Panc1 (cell line): Measurements from ENCODE around the gene SPATA31C2. TPM values are rescaled to one million over a fixed set of nuclear protein-coding genes. Genes with fewer than 3 reads are reported as not detected.

Source experiments
- ATAC-seq: fragments of 200-7000 bp; cut with Tn5 transposase; 2 replicates; pipeline ENCODE4 v1.9.1; 2020; ENCODE audit warnings: mild to moderate bottlenecking, moderate library complexity
- BruUV-seq: library from RNA; stranded (reverse); fragments of 400-500 nt; replicated peaks from 2 replicates; lab custom pipeline; 2021; lab: Mats Ljungman, UMichigan
- CTCF ChIA-PET: fragments of 300-600 bp; sonication (Branson Sonifier 250); formaldehyde crosslinking; loops from one replicate; lab custom pipeline; 2022; ENCODE audit warnings: antibody characterized with exemption; lab: Charles Lee
- POLR2A ChIA-PET: fragments of 300-600 bp; sonication (Branson Sonifier 250); formaldehyde crosslinking; loops from one replicate; lab custom pipeline; 2022; ENCODE audit warnings: antibody characterized with exemption; lab: Charles Lee
- DNase-seq: peaks from one replicate; pipeline ENCODE4 v3.0.0-alpha.2; 2010; ENCODE audit warnings: low read depth, low spot score
- H3K27ac ChIP-seq: 2 replicates; pipeline ENCODE4 v1.5.1; 2011; ENCODE audit warnings: mild to moderate bottlenecking, low read length, inconsistent platforms
- H3K27me3 ChIP-seq: fragments of 200-500 bp; sonication (Bioruptor generic); 2 replicates; pipeline ENCODE4 v1.6.0; 2014; ENCODE audit warnings: low read length, inconsistent platforms; ENCODE audit not compliant: control insufficient read depth, insufficient read depth
- H3K36me3 ChIP-seq: fragments of 200-500 bp; sonication (Bioruptor generic); 2 replicates; pipeline ENCODE4 v1.5.1; 2014; ENCODE audit warnings: inconsistent platforms, mild to moderate bottlenecking, low read length, moderate library complexity; ENCODE audit not compliant: control insufficient read depth, insufficient read depth
- H3K4me1 ChIP-seq: 2 replicates; pipeline ENCODE4 v1.5.1; 2011; ENCODE audit warnings: inconsistent platforms, mild to moderate bottlenecking, low read length, moderate library complexity; ENCODE audit not compliant: control insufficient read depth, insufficient read depth
- H3K4me3 ChIP-seq, 2 experiments: 2 replicates each; pipeline ENCODE4 v1.5.1; 2011 to 2012; ENCODE audit warnings: low read depth in 2 of 2, low read length in 2 of 2, mild to moderate bottlenecking in 2 of 2, inconsistent platforms in 1 of 2, moderate library complexity in 1 of 2
- H3K9me3 ChIP-seq: fragments of 200-500 bp; sonication (Bioruptor generic); 2 replicates; pipeline ENCODE4 v1.5.1; 2014; ENCODE audit warnings: low read depth, mild to moderate bottlenecking, inconsistent platforms, low read length, moderate library complexity; ENCODE audit not compliant: control insufficient read depth, insufficient read depth
- CTCF ChIP-seq: fragments of 450-650 bp; IDR thresholded peaks from 2 replicates; pipeline ENCODE4 v1.5.1; 2017; ENCODE audit warnings: mild to moderate bottlenecking
- POLR2AphosphoS5 ChIP-seq: IDR thresholded peaks from 2 replicates; pipeline ENCODE4 v1.6.1; 2012; ENCODE audit warnings: mild to moderate bottlenecking, low read depth, low read length, moderate library complexity
- REST ChIP-seq, 2 experiments: IDR thresholded peaks; 2 replicates each; pipeline ENCODE4 v1.6.1; 2011 to 2012; ENCODE audit warnings: low read depth in 2 of 2, control low read depth in 1 of 2, low read length in 1 of 2, mild to moderate bottlenecking in 1 of 2, moderate library complexity in 1 of 2; ENCODE audit not compliant: insufficient read depth in 1 of 2
- SIN3A ChIP-seq: IDR thresholded peaks from 2 replicates; pipeline ENCODE4 v1.6.1; 2012; ENCODE audit warnings: low read depth, mild to moderate bottlenecking, low read length, moderate library complexity, borderline replicate concordance; ENCODE audit not compliant: insufficient read depth
- TCF7L2 ChIP-seq: IDR thresholded peaks from 2 replicates; pipeline ENCODE4 v1.6.1; 2011; ENCODE audit warnings: mild to moderate bottlenecking, low read depth, low read length, inconsistent platforms
- in situ Hi-C: cut with HindIII; loops from 2 replicates; pipeline ENCODE4 v1.10.0; 2016; ENCODE audit warnings: low sequenced_read_pairs, low pct_unique_long_range_greater_than_20kb
- intact Hi-C: fragments of 100-400 bp; cut with micrococcal nuclease; formaldehyde crosslinking; loops from one replicate; pipeline ENCODE4 v1.10.0; 2022; ENCODE audit not compliant: unreplicated experiment
- total RNA-seq: library from RNA; stranded (reverse); gene quantifications from one replicate; pipeline ENCODE4 v1.2.1, GENCODE V29; 2021; ENCODE audit not compliant: unreplicated experiment

SPATA31C2 gene
- total RNA-seq, 1 experiment from 2014 or later: not detected

DNA sequence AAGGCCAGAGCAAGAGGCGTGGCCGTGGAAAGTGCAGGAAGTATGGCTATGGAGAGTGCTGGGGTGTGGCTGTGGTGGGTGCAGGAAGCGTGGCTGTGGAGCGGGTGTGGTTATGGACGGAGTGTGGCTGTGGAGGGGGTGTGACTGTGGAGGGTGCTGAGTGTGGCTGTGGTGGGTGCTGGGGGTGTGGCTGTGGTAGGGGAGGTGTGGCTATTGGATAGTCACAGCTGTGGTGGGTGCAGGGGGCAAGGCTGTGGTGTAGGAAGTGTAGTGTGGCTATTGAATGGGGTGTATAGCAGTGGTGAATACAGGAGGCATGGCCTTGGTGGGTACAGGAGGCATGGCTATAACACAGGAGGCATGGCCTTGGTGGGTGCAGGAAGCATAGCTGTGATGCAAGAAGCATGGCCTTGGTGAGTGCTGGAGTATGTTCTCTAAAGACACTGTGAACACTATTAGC, 40.8 kb upstream of the SPATA31C2 start:
- Histone ChIP-seq H3K4me3 (no peak overlapping the region), H3K36me3 (no peaks in the 10 kb centered on the region), H3K27ac (peak overlapping the region; percentile 6; the same call in 1 of the 2 replicates), H3K4me1 (no peaks in the 10 kb centered on the region; the same call in 1 of the 2 replicates), H3K27me3 (no peaks in the 10 kb centered on the region), H3K9me3 (no peaks in the 10 kb centered on the region)
- ATAC-seq (no peak), DNase-seq (no peak)
- CTCF ChIA-PET: no interaction called here
- POLR2A ChIA-PET: no interaction called here
- intact Hi-C loops (no loop called here), in situ Hi-C loops (no loop called here)
- BruUV-seq: no TSS peak
- no peak for TF ChIP-seq POLR2AphosphoS5
- TF ChIP-seq SIN3A: no peak
- TF ChIP-seq CTCF: no peak
- TF ChIP-seq TCF7L2: no peak
- TF ChIP-seq REST (IDR thresholded peaks at IDR 0.05; ENCODE audit: insufficient read depth in 1 of 2, low read depth in 2 of 2, low read length in 1 of 2): no peak

GRCh38 chr9:88178641-88179040, 40.4 kb upstream of the SPATA31C2 start:
- DNase-seq (no peak), ATAC-seq (no peak)
- Histone ChIP-seq H3K4me3 (no peak overlapping the region), H3K27me3 (no peaks in the 10 kb centered on the region), H3K27ac (peak overlapping the region; percentile 6; the same call in 1 of the 2 replicates), H3K4me1 (no peaks in the 10 kb centered on the region; the same call in 1 of the 2 replicates), H3K9me3 (no peaks in the 10 kb centered on the region), H3K36me3 (no peaks in the 10 kb centered on the region)
- POLR2A ChIA-PET: no interaction called here
- TF ChIP-seq SIN3A: no peak
- CTCF ChIA-PET: no interaction called here
- BruUV-seq: no TSS peak
- in situ Hi-C loops: no loop called here
- intact Hi-C loops: no loop called here

DNA sequence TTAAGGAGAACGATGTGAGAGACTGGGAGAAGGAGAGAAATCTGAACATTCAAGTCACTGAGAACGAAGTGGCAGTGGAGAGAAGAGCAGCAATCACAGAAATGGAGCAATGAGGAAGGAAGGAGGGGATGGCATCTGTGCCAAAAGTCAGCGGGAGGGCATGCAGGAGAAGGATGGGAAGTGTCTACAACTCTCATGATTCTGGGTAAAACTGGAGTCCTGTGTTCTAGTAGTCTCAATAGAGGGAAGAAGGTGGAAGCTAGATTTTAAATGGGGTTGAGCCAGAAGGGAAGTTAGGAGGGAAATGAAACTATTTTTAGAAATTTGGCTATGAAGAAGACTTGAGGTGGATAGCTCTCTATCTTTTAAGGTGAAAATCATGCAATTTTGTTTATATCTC, 39.1 kb upstream of the SPATA31C2 start:
- TF ChIP-seq CTCF (no peak), SIN3A (no peak), TCF7L2 (no peak), POLR2AphosphoS5 (no peak), REST (IDR thresholded peaks at IDR 0.05; ENCODE audit: insufficient read depth in 1 of 2, low read depth in 2 of 2, low read length in 1 of 2) (no peak)
- DNase-seq (no peak), ATAC-seq (no peak)
- H3K4me3 ChIP-seq: no peak overlapping the region
- H3K4me1 ChIP-seq: no peaks in the 10 kb centered on the region; the same call in 1 of the 2 replicates
- H3K36me3 ChIP-seq: no peaks in the 10 kb centered on the region
- BruUV-seq: no TSS peak
- ChIA-PET CTCF (no interaction called here), POLR2A (no interaction called here)
- in situ Hi-C loops: no loop called here
- intact Hi-C loops: no loop called here
- H3K27ac ChIP-seq: peak overlapping the region; percentile 45; the same call in 1 of the 2 replicates
- no peaks in the 10 kb centered on the region for H3K9me3 ChIP-seq
- no peaks in the 10 kb centered on the region for H3K27me3 ChIP-seq
